Right hindlimb (tissue), 1 donor: ENCODE results near the gene HOXB7.
A peak's percentile ranks its signal among the peaks of the same experiment; 100 is the strongest.

Source experiments
- DNase-seq: peaks from one replicate; pipeline ENCODE4 v3.0.0-alpha.2; 2018

HOXB7 gene

GRCh38 chr17:48610282-48611211 is at the start of gene HOXB7:
HOXB7 (minus strand) TSS chr17:48611017; CDS start chr17:48610918, 99 bp downstream.
- peak; percentile 75 for DNase-seq

- DNase-seq = no peak
Measured at GRCh38 chr17:48655913-48656312, 45.1 kb upstream of the HOXB7 start.

GRCh38 chr17:48649741-48650140 is 38.9 kb upstream of the HOXB7 start:
- DNase-seq = no peak

- no peak for DNase-seq
Measured at GRCh38 chr17:48647963-48648245, 37.1 kb upstream of the HOXB7 start.

- DNase-seq = no peak
Measured at GRCh38 chr17:48647103-48647962, 36.5 kb upstream of the HOXB7 start.

GRCh38 chr17:48646183-48647102 is 35.6 kb upstream of the HOXB7 start:
- no peak for DNase-seq

- DNase-seq = no peak
Measured at GRCh38 chr17:48645639-48646182, 34.9 kb upstream of the HOXB7 start.

GRCh38 chr17:48644910-48645557 is 34.2 kb upstream of the HOXB7 start:
- DNase-seq = no peak

- no peak for DNase-seq
Measured at GRCh38 chr17:48644159-48644558, 33.3 kb upstream of the HOXB7 start.

GRCh38 chr17:48643697-48644012 is 32.8 kb upstream of the HOXB7 start:
- DNase-seq = no peak

GRCh38 chr17:48642843-48643696 is 32.3 kb upstream of the HOXB7 start:
- no peak for DNase-seq

- DNase-seq = no peak
Measured at GRCh38 chr17:48642059-48642842, 31.4 kb upstream of the HOXB7 start.

- no peak for DNase-seq
Measured at GRCh38 chr17:48641541-48642058, 30.8 kb upstream of the HOXB7 start.

GRCh38 chr17:48640858-48641180 is 30.0 kb upstream of the HOXB7 start:
- no peak for DNase-seq

- no peak for DNase-seq
Measured at GRCh38 chr17:48639982-48640857, 29.4 kb upstream of the HOXB7 start.

GRCh38 chr17:48639136-48639535 is 28.3 kb upstream of the HOXB7 start:
- DNase-seq = no peak

GRCh38 chr17:48637323-48638260 is 26.8 kb upstream of the HOXB7 start:
- no peak for DNase-seq
